Measurements from ENCODE around the gene MAGI3. TPM values are rescaled to one million over a fixed set of nuclear protein-coding genes. Genes with fewer than 3 reads are reported as not detected.
"Not testable (repeated sequence)": the region's sequence is repeated elsewhere in the genome, so short reads cannot be mapped to it uniquely, and the experiment has no call there.

The MAGI3 gene
- polyA plus RNA-seq, 1 donor from 2014 or later = 10.8 TPM

DNA sequence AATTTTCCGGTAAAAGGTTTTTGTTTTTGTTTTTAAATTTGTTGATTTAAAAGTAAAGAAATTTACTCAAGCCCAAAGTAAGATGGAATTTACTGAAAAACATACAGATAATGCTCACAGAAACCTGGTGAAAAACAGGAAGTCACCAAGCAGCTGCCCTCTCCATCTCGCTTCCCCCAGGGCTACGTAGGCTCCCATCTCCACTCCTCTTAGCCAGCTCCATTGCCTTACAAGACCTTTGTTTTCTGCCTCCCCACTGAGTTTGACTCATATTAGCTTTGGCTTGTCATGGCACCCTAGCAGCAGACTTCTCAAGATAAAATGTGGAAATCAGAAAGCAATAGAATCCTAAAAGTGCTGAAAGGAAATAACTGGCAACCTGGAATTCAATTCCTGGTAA is 311.1 kb downstream of the MAGI3 start:
- Histone ChIP-seq H3K27me3 (ENCODE audit: insufficient read depth, low read depth, low read length) (no peaks in the 10 kb centered on the region), H3F3A (ENCODE audit: insufficient read depth, low read length, poor library complexity, severe bottlenecking) (no peaks in the 10 kb centered on the region), H3K36me3 (ENCODE audit: insufficient read depth, low read length) (no peaks in the 10 kb centered on the region), H3K4me2 (ENCODE audit: low read length) (no peak overlapping the region), H3K9ac (ENCODE audit: low read length) (no peak overlapping the region), H3K9me2 (ENCODE audit: insufficient read depth, low read length) (no peaks in the 10 kb centered on the region), H3K27ac (ENCODE audit: low read length) (no peak overlapping the region), H3K79me2 (replicated peaks; ENCODE audit: insufficient read depth, low read length) (no peaks in the 10 kb centered on the region), H2AFZ (ENCODE audit: low read depth, low read length) (no peak overlapping the region), H4K20me1 (ENCODE audit: insufficient read depth) (no peaks in the 10 kb centered on the region), H3K9me3 (ENCODE audit: low read length) (no peaks in the 10 kb centered on the region), H3K4me3 (ENCODE audit: low read length) (no peak overlapping the region)
- TF ChIP-seq SMC3 (conservative IDR thresholded peaks at IDR 0.05; ENCODE audit: poor library complexity) (no peak), RAD21 (conservative IDR thresholded peaks at IDR 0.05) (no peak), EP300 (conservative IDR thresholded peaks at IDR 0.05; ENCODE audit: poor library complexity, severe bottlenecking) (no peak), POLR2AphosphoS5 (IDR thresholded peaks at IDR 0.05) (no peak), EZH2 (IDR thresholded peaks at IDR 0.05; ENCODE audit: borderline replicate concordance, insufficient read depth, low read length, poor library complexity, severe bottlenecking) (no peak), MXI1 (conservative IDR thresholded peaks at IDR 0.05; ENCODE audit: poor library complexity, severe bottlenecking) (no peak), TAF1 (IDR thresholded peaks at IDR 0.05; ENCODE audit: low read depth) (no peak)
- TF ChIP-seq, protein P1, sequence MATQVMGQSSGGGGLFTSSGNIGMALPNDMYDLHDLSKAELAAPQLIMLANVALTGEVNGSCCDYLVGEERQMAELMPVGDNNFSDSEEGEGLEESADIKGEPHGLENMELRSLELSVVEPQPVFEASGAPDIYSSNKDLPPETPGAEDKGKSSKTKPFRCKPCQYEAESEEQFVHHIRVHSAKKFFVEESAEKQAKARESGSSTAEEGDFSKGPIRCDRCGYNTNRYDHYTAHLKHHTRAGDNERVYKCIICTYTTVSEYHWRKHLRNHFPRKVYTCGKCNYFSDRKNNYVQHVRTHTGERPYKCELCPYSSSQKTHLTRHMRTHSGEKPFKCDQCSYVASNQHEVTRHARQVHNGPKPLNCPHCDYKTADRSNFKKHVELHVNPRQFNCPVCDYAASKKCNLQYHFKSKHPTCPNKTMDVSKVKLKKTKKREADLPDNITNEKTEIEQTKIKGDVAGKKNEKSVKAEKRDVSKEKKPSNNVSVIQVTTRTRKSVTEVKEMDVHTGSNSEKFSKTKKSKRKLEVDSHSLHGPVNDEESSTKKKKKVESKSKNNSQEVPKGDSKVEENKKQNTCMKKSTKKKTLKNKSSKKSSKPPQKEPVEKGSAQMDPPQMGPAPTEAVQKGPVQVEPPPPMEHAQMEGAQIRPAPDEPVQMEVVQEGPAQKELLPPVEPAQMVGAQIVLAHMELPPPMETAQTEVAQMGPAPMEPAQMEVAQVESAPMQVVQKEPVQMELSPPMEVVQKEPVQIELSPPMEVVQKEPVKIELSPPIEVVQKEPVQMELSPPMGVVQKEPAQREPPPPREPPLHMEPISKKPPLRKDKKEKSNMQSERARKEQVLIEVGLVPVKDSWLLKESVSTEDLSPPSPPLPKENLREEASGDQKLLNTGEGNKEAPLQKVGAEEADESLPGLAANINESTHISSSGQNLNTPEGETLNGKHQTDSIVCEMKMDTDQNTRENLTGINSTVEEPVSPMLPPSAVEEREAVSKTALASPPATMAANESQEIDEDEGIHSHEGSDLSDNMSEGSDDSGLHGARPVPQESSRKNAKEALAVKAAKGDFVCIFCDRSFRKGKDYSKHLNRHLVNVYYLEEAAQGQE (IDR thresholded peaks at IDR 0.05; ENCODE audit: borderline replicate concordance) = no peak
- TF ChIP-seq, protein P2, sequence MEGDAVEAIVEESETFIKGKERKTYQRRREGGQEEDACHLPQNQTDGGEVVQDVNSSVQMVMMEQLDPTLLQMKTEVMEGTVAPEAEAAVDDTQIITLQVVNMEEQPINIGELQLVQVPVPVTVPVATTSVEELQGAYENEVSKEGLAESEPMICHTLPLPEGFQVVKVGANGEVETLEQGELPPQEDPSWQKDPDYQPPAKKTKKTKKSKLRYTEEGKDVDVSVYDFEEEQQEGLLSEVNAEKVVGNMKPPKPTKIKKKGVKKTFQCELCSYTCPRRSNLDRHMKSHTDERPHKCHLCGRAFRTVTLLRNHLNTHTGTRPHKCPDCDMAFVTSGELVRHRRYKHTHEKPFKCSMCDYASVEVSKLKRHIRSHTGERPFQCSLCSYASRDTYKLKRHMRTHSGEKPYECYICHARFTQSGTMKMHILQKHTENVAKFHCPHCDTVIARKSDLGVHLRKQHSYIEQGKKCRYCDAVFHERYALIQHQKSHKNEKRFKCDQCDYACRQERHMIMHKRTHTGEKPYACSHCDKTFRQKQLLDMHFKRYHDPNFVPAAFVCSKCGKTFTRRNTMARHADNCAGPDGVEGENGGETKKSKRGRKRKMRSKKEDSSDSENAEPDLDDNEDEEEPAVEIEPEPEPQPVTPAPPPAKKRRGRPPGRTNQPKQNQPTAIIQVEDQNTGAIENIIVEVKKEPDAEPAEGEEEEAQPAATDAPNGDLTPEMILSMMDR (IDR thresholded peaks at IDR 0.05; ENCODE audit: poor library complexity, severe bottlenecking) = no peak

DNA sequence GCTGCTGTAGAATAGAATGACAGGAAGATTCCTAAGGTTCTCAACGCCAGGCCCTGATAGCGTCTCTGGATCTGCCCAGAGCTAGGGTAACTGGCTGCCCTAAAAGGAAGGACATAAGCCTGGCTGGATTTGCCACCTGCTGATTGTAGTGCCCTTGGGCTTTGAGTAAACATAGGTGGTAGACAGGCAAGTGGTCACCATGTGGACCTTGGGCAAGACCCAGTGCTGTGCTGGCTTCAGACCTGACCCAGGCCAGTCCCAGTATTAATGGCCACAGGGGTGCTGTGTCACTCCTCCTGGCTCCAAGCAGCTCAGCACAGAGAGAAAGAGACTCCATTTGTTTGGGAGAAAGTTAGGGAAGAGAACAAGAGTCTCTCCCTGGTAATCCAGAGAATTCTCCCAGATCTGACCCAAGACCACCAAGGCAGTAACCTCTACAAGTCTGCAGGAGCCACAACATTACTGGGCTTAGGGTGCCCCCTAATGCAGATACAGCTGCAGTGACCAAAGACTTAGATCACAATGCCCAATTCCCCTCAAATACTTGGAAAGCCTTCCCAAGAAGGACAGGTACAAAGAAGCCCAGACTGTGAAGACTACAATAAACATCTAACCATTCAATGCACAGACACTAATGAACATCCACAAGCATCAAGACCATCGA is 324.4 kb downstream of the MAGI3 start:
- H3F3A ChIP-seq (ENCODE audit: insufficient read depth, low read length, poor library complexity, severe bottlenecking) = no peaks in the 10 kb centered on the region
- no peak overlapping the region for H2AFZ ChIP-seq (ENCODE audit: low read depth, low read length)
- H3K9me3 ChIP-seq (ENCODE audit: low read length) = peaks cover 5% of the 10 kb centered on the region
- H3K36me3 ChIP-seq (ENCODE audit: insufficient read depth, low read length) = no peaks in the 10 kb centered on the region
- H3K9me2 ChIP-seq (ENCODE audit: insufficient read depth, low read length) = no peaks in the 10 kb centered on the region
- H3K27ac ChIP-seq (ENCODE audit: low read length) = no peak overlapping the region
- H3K79me2 ChIP-seq (replicated peaks; ENCODE audit: insufficient read depth, low read length) = no peaks in the 10 kb centered on the region
- no peak overlapping the region for H3K4me2 ChIP-seq (ENCODE audit: low read length)
- H3K9ac ChIP-seq (ENCODE audit: low read length) = no peak overlapping the region
- no peaks in the 10 kb centered on the region for H3K27me3 ChIP-seq (ENCODE audit: insufficient read depth, low read depth, low read length)
- H3K4me3 ChIP-seq (ENCODE audit: low read length) = no peak overlapping the region
- no peaks in the 10 kb centered on the region for H4K20me1 ChIP-seq (ENCODE audit: insufficient read depth)
- TF ChIP-seq POLR2AphosphoS5 (IDR thresholded peaks at IDR 0.05) = no peak
- TF ChIP-seq EP300 (conservative IDR thresholded peaks at IDR 0.05; ENCODE audit: poor library complexity, severe bottlenecking) = no peak
- TF ChIP-seq, protein P1 (IDR thresholded peaks at IDR 0.05; ENCODE audit: borderline replicate concordance) = no peak
- no peak for TF ChIP-seq SMC3 (conservative IDR thresholded peaks at IDR 0.05; ENCODE audit: poor library complexity)
- TF ChIP-seq MXI1 (conservative IDR thresholded peaks at IDR 0.05; ENCODE audit: poor library complexity, severe bottlenecking) = no peak
- TF ChIP-seq EZH2 (IDR thresholded peaks at IDR 0.05; ENCODE audit: borderline replicate concordance, insufficient read depth, low read length, poor library complexity, severe bottlenecking) = no peak
- TF ChIP-seq TAF1 (IDR thresholded peaks at IDR 0.05; ENCODE audit: low read depth) = no peak

DNA sequence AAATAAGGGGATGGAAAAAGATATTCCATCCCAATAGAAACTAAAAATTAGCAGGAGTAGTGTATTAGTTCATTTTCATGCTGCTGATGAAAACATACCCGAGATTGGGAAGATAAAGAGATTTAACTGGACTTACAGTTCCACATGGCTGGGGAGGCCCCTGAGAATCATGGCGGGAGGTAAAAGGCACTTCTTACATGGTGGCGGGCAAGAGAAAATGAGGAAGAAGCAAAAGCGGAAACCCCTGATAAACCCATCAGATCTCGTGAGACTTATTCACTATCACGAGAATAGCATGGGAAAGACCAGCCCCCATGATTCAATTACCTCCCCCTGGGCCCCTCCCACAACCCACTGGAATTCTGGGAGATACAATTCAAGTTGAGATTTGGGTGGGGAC is 327.2 kb downstream of the MAGI3 start:
- not testable (repeated sequence) for H3K27me3 ChIP-seq (ENCODE audit: insufficient read depth, low read depth, low read length); H3K4me3 ChIP-seq (ENCODE audit: low read length); H3F3A ChIP-seq (ENCODE audit: insufficient read depth, low read length, poor library complexity, severe bottlenecking); H4K20me1 ChIP-seq (ENCODE audit: insufficient read depth); H3K27ac ChIP-seq (ENCODE audit: low read length); H3K9ac ChIP-seq (ENCODE audit: low read length); H3K79me2 ChIP-seq (replicated peaks; ENCODE audit: insufficient read depth, low read length); H2AFZ ChIP-seq (ENCODE audit: low read depth, low read length); H3K36me3 ChIP-seq (ENCODE audit: insufficient read depth, low read length); H3K9me2 ChIP-seq (ENCODE audit: insufficient read depth, low read length); H3K4me2 ChIP-seq (ENCODE audit: low read length)
- peaks cover 10% of the 10 kb centered on the region for H3K9me3 ChIP-seq (ENCODE audit: low read length)

DNA sequence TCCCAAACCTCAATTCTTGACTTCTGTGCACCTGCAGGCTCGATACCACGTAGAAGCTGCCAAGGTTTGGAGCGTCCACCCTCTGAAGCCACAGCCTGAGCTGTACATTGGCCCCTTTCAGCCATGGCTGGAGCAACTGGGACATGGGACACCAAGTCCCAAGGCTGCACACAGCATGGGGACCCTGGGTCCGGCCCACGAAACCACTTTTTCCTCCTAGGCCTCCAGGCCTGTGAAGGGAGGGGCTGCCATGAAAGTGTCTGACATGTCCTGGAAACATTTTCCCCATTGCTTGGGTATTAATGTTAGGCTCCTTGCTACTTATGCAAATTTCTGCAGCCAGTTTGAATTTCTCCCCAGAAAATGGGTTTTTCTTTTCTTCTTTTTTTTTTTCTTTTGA is 328.3 kb downstream of the MAGI3 start:
- not testable (repeated sequence) for H3K36me3 ChIP-seq (ENCODE audit: insufficient read depth, low read length)

More for the DNA sequence above, 328.3 kb downstream of the MAGI3 start:
- H3K9me2 ChIP-seq (ENCODE audit: insufficient read depth, low read length); H3F3A ChIP-seq (ENCODE audit: insufficient read depth, low read length, poor library complexity, severe bottlenecking); H3K4me3 ChIP-seq (ENCODE audit: low read length); H3K4me2 ChIP-seq (ENCODE audit: low read length); H3K79me2 ChIP-seq (replicated peaks; ENCODE audit: insufficient read depth, low read length); H3K9ac ChIP-seq (ENCODE audit: low read length); H4K20me1 ChIP-seq (ENCODE audit: insufficient read depth); H3K27ac ChIP-seq (ENCODE audit: low read length); H2AFZ ChIP-seq (ENCODE audit: low read depth, low read length); H3K27me3 ChIP-seq (ENCODE audit: insufficient read depth, low read depth, low read length): not testable (repeated sequence)
- peaks cover 10% of the 10 kb centered on the region for H3K9me3 ChIP-seq (ENCODE audit: low read length)

Data from neural cell (in vitro differentiated cells).